Neural cell (in vitro differentiated cells): ENCODE data around the gene SLC6A6. TPM values are rescaled to one million over a fixed set of nuclear protein-coding genes. Genes with fewer than 3 reads are reported as not detected.

Experiments
- H2AFZ ChIP-seq: fragments of 200-600, 300-800 bp; sonication (generic), shearing (Covaris generic); 2 replicates; pipeline ENCODE4 v1.6.0; 2014; ENCODE audit warnings: low read depth, mild to moderate bottlenecking, antibody characterized with exemption, low read length, moderate library complexity
- H3F3A ChIP-seq: fragments of 200-600 bp; shearing (Covaris generic); 2 replicates; pipeline ENCODE4 v1.6.1; 2016; ENCODE audit warnings: mild to moderate bottlenecking, moderate library complexity, mixed read lengths, antibody characterized with exemption, low read length; ENCODE audit not compliant: insufficient read depth, poor library complexity, severe bottlenecking
- H3K27ac ChIP-seq: fragments of 200-600, 300-800 bp; sonication (generic), shearing (Covaris generic); 2 replicates; pipeline ENCODE4 v1.5.1; 2014; ENCODE audit warnings: mild to moderate bottlenecking, low read length, moderate library complexity
- H3K27me3 ChIP-seq: fragments of 300-800, 200-600 bp; sonication (generic), shearing (Covaris generic); 2 replicates; pipeline ENCODE4 v1.6.0; 2014; ENCODE audit warnings: mild to moderate bottlenecking, low read depth, low read length, moderate library complexity; ENCODE audit not compliant: insufficient read depth
- H3K36me3 ChIP-seq: fragments of 300-800, 200-600 bp; sonication (generic), shearing (Covaris generic); 2 replicates; pipeline ENCODE4 v1.5.1; 2014; ENCODE audit warnings: mild to moderate bottlenecking, antibody characterized with exemption, low read length, moderate library complexity; ENCODE audit not compliant: insufficient read depth
- H3K4me2 ChIP-seq: fragments of 300-800, 200-600 bp; sonication (generic), shearing (Covaris generic); 2 replicates; pipeline ENCODE4 v1.6.0; 2014; ENCODE audit warnings: mild to moderate bottlenecking, low read length
- H3K4me3 ChIP-seq: fragments of 300-800, 200-600 bp; sonication (generic), shearing (Covaris generic); 2 replicates; pipeline ENCODE4 v1.5.1; 2014; ENCODE audit warnings: mild to moderate bottlenecking, low read length, moderate library complexity
- H3K79me2 ChIP-seq: fragments of 200-600 bp; shearing (Covaris generic); replicated peaks from 2 replicates; pipeline ENCODE4 v1.6.0; 2014; ENCODE audit warnings: mild to moderate bottlenecking, low read length, moderate library complexity; ENCODE audit not compliant: insufficient read depth
- H3K9ac ChIP-seq: fragments of 300-800, 200-600 bp; sonication (generic), shearing (Covaris generic); 2 replicates; pipeline ENCODE4 v1.6.1; 2016; ENCODE audit warnings: mild to moderate bottlenecking, low read length, mixed read lengths
- H3K9me2 ChIP-seq: fragments of 200-600 bp; shearing (Covaris generic); 2 replicates; pipeline ENCODE4 v1.6.1; 2016; ENCODE audit warnings: mild to moderate bottlenecking, low read length, mixed read lengths; ENCODE audit not compliant: insufficient read depth
- H3K9me3 ChIP-seq: fragments of 200-600, 300-800 bp; sonication (generic), shearing (Covaris generic); 2 replicates; pipeline ENCODE4 v1.6.1; 2016; ENCODE audit warnings: mild to moderate bottlenecking, mixed run types, low read length, moderate library complexity, mixed read lengths
- H4K20me1 ChIP-seq: fragments of 200-600 bp; shearing (Covaris generic); 2 replicates; pipeline ENCODE4 v1.6.1; 2016; ENCODE audit warnings: mild to moderate bottlenecking, mixed run types; ENCODE audit not compliant: insufficient read depth
- EP300 ChIP-seq: fragments of 450-650 bp; conservative IDR thresholded peaks from 2 replicates; pipeline ENCODE4 v1.6.1; 2014; ENCODE audit warnings: antibody characterized with exemption, mild to moderate bottlenecking, moderate library complexity; ENCODE audit not compliant: poor library complexity, severe bottlenecking
- EZH2 ChIP-seq: fragments of 200-600, 300-800 bp; shearing (Covaris generic), sonication (generic); IDR thresholded peaks from 2 replicates; pipeline ENCODE4 v1.6.1; 2014; ENCODE audit warnings: antibody characterized with exemption, low read length, borderline replicate concordance, mild to moderate bottlenecking; ENCODE audit not compliant: insufficient read depth, poor library complexity, severe bottlenecking
- MXI1 ChIP-seq: fragments of 450-650 bp; conservative IDR thresholded peaks from 2 replicates; pipeline ENCODE4 v1.6.1; 2014; ENCODE audit warnings: antibody characterized with exemption, mild to moderate bottlenecking; ENCODE audit not compliant: poor library complexity, severe bottlenecking
- POLR2AphosphoS5 ChIP-seq: IDR thresholded peaks from 2 replicates; pipeline ENCODE4 v1.6.1; 2012
- RAD21 ChIP-seq: fragments of 450-650 bp; conservative IDR thresholded peaks from 2 replicates; pipeline ENCODE4 v1.6.1; 2014; ENCODE audit warnings: antibody characterized with exemption, mild to moderate bottlenecking, moderate library complexity
- REST ChIP-seq: IDR thresholded peaks from 2 replicates; pipeline ENCODE4 v1.6.1; 2012; ENCODE audit warnings: borderline replicate concordance
- SMC3 ChIP-seq: fragments of 450-650 bp; conservative IDR thresholded peaks from 2 replicates; pipeline ENCODE4 v1.6.1; 2014; ENCODE audit warnings: antibody characterized with exemption, mild to moderate bottlenecking, moderate library complexity; ENCODE audit not compliant: poor library complexity
- TAF1 ChIP-seq: IDR thresholded peaks from 2 replicates; pipeline ENCODE4 v1.6.1; 2012; ENCODE audit warnings: low read depth
- polyA plus RNA-seq: library from polyadenylated mRNA; depleted of rRNA; stranded (reverse); fragments of >200 nt; gene quantifications from 2 replicates; pipeline ENCODE4 v1.2.3, GENCODE V29; 2014
- TF ChIP-seq, protein P1 (sequence below): fragments of 450-650 bp; IDR thresholded peaks from 2 replicates; pipeline ENCODE4 v1.5.1; 2014; ENCODE audit warnings: antibody characterized with exemption, mild to moderate bottlenecking, moderate library complexity; ENCODE audit not compliant: poor library complexity, severe bottlenecking

Gene SLC6A6
- polyA plus RNA-seq, 1 donor from 2014 or later, result 15.9 TPM

- Histone ChIP-seq H3K9me2 (no peaks in the 10 kb centered on the region), H4K20me1 (no peaks in the 10 kb centered on the region), H3K27ac (no peak overlapping the region), H3F3A (no peaks in the 10 kb centered on the region), H3K9me3 (no peaks in the 10 kb centered on the region), H3K4me3 (no peak overlapping the region), H3K79me2 (no peaks in the 10 kb centered on the region), H3K4me2 (no peak overlapping the region), H3K27me3 (no peaks in the 10 kb centered on the region), H2AFZ (no peak overlapping the region), H3K36me3 (peaks cover 6% of the 10 kb centered on the region), H3K9ac (no peak overlapping the region)
- TF ChIP-seq REST (no peak), POLR2AphosphoS5 (no peak), RAD21 (no peak), SMC3 (no peak), EZH2 (no peak), TAF1 (no peak), EP300 (no peak), MXI1 (no peak)
- TF ChIP-seq, protein P1, sequence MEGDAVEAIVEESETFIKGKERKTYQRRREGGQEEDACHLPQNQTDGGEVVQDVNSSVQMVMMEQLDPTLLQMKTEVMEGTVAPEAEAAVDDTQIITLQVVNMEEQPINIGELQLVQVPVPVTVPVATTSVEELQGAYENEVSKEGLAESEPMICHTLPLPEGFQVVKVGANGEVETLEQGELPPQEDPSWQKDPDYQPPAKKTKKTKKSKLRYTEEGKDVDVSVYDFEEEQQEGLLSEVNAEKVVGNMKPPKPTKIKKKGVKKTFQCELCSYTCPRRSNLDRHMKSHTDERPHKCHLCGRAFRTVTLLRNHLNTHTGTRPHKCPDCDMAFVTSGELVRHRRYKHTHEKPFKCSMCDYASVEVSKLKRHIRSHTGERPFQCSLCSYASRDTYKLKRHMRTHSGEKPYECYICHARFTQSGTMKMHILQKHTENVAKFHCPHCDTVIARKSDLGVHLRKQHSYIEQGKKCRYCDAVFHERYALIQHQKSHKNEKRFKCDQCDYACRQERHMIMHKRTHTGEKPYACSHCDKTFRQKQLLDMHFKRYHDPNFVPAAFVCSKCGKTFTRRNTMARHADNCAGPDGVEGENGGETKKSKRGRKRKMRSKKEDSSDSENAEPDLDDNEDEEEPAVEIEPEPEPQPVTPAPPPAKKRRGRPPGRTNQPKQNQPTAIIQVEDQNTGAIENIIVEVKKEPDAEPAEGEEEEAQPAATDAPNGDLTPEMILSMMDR, result no peak
Measured at GRCh38 chr3:14455571-14456317, 53.3 kb downstream of the SLC6A6 start.

DNA sequence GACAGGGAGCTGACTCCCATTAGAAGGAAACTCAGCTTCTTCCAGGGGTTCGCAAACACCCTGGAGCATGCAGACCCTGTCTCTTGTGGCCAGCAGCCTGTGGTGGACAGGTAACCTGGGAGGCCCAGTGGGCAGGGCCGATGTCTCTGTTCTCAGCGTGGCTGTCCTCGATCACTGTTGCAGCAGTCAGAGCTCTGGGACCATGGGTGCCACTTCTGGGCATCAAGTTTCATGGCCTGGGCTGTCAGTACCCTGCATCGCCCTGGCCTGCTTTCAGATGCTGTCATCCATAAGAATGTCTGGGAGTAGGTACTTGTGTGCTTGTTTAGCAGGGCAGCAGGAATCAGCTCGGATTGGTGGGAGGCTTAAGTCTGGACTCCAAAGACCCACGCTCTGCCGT is 54.4 kb downstream of the SLC6A6 start:
- no peak overlapping the region for H3K27ac ChIP-seq
- H3K4me2 ChIP-seq, result no peak overlapping the region
- no peaks in the 10 kb centered on the region for H3F3A ChIP-seq
- no peak overlapping the region for H2AFZ ChIP-seq
- no peaks in the 10 kb centered on the region for H3K9me2 ChIP-seq
- TF ChIP-seq RAD21 (no peak), EZH2 (no peak), REST (no peak), SMC3 (no peak), TAF1 (no peak), MXI1 (no peak), POLR2AphosphoS5 (no peak), EP300 (no peak)
- TF ChIP-seq, protein P1, result no peak
- H3K36me3 ChIP-seq, result no peaks in the 10 kb centered on the region
- no peaks in the 10 kb centered on the region for H3K79me2 ChIP-seq
- H3K9ac ChIP-seq, result no peak overlapping the region
- no peaks in the 10 kb centered on the region for H4K20me1 ChIP-seq
- no peaks in the 10 kb centered on the region for H3K27me3 ChIP-seq
- no peak overlapping the region for H3K4me3 ChIP-seq
- H3K9me3 ChIP-seq, result no peaks in the 10 kb centered on the region
